ENCODE measurements around the gene MRPS23. TPM values are rescaled to one million over a fixed set of nuclear protein-coding genes. Genes with fewer than 3 reads are reported as not detected.
A peak's percentile ranks its signal among the peaks of the same experiment; 100 is the strongest.

The MRPS23 gene
- total and polyA plus RNA-seq, 7 experiments from 2014 or later, result 13.0 to 42.8 (median 26.5) TPM

- intact Hi-C loops (cut with micrococcal nuclease), result no loop called here
- H3K4me3 ChIP-seq (ENCODE audit: low read length), result peak overlapping the region; percentile 60
These were observed 10.7 kb upstream of the MRPS23 start for GRCh38 chr17:57860414-57860999.

GRCh38 chr17:57859601-57860413, 10.0 kb upstream of the MRPS23 start:
- no peaks in the 10 kb centered on the region for H3K9me3 Mint-ChIP-seq
- intact Hi-C loops (cut with micrococcal nuclease), result loop anchor here in 1 of 2 donors (10.0 kb wide), 2 partner anchors 315 to 1025 kb away; partner anchors contain the start of genes C17orf67 and DGKE
- ChIA-PET CTCF (interaction anchor here (0.6 to 7.4 kb wide), 10 partner anchors 7 to 1175 kb away, joined by 3 to 46 read pairs (median 4); no protein-coding TSS in a partner anchor), POLR2A (interaction anchor here (0.7 to 1.9 kb wide), 7 partner anchors 10 to 245 kb away, joined by 3 to 7 read pairs (median 3); partner anchors contain the start of gene MRPS23)
- Histone ChIP-seq H3K36me3 (ENCODE audit: control insufficient read depth in 2 of 3, insufficient read depth in 3 of 3, low read length in 3 of 3) (no peaks in the 10 kb centered on the region), H3K4me1 (ENCODE audit: control insufficient read depth in 2 of 2, insufficient read depth in 2 of 2, low read length in 2 of 2) (peaks cover 0 to 7% of the 10 kb centered on the region in 2 donors), H3K4me3 (ENCODE audit: low read length) (no peak overlapping the region), H3K27ac (ENCODE audit: low read depth, low read length) (no peak overlapping the region), H3K9me3 (ENCODE audit: control insufficient read depth in 2 of 3, low read length in 3 of 3) (no peaks in the 10 kb centered on the region), H3K27me3 (ENCODE audit: control insufficient read depth in 2 of 2, insufficient read depth in 2 of 2, low read length in 2 of 2) (peaks cover 0 to 4% of the 10 kb centered on the region in 2 donors)
- peak overlapping the region in 1 of 9 donors; percentile 46 for H3K27ac Mint-ChIP-seq
- ATAC-seq (no peak), DNase-seq (no peak)
- H3K36me3 Mint-ChIP-seq, result peaks cover 0 to 2% (median 0%) of the 10 kb centered on the region in 5 donors
- peak overlapping the region in 1 of 10 donors; percentile 49 for H3K4me3 Mint-ChIP-seq
- peaks cover 9 to 16% (median 13%) of the 10 kb centered on the region in 7 donors for H3K4me1 Mint-ChIP-seq
- H3K27me3 Mint-ChIP-seq, result peaks cover 0 to 45% (median 12%) of the 10 kb centered on the region in 5 donors

More at GRCh38 chr17:57860414-57860999, 10.7 kb upstream of the MRPS23 start:
- no peak overlapping the region for H3K27ac Mint-ChIP-seq
- H3K27ac ChIP-seq (ENCODE audit: low read depth, low read length), result no peak overlapping the region
- H3K4me1 ChIP-seq (ENCODE audit: control insufficient read depth in 2 of 2, insufficient read depth in 2 of 2, low read length in 2 of 2), result peaks cover 0 to 7% of the 10 kb centered on the region in 2 donors
- peaks cover 9 to 16% (median 13%) of the 10 kb centered on the region in 7 donors for H3K4me1 Mint-ChIP-seq
- H3K36me3 ChIP-seq (ENCODE audit: control insufficient read depth in 2 of 3, insufficient read depth in 3 of 3, low read length in 3 of 3), result no peaks in the 10 kb centered on the region
- POLR2A ChIA-PET, result interaction anchor here (0.7 to 1.8 kb wide), 6 partner anchors 10 to 244 kb away, joined by 3 to 16 read pairs (median 4); partner anchors contain the start of gene MRPS23
- H3K9me3 ChIP-seq (ENCODE audit: control insufficient read depth in 2 of 3, low read length in 3 of 3), result no peaks in the 10 kb centered on the region
- H3K36me3 Mint-ChIP-seq, result peaks cover 0 to 2% (median 0%) of the 10 kb centered on the region in 5 donors
- DNase-seq (no peak), ATAC-seq (no peak)
- H3K9me3 Mint-ChIP-seq, result no peaks in the 10 kb centered on the region
- H3K27me3 ChIP-seq (ENCODE audit: control insufficient read depth in 2 of 2, insufficient read depth in 2 of 2, low read length in 2 of 2), result peaks cover 0 to 4% of the 10 kb centered on the region in 2 donors
- CTCF ChIA-PET, result interaction anchor here (0.6 to 7.4 kb wide), 9 partner anchors 8 to 1174 kb away, joined by 3 to 46 read pairs (median 4); partner anchors contain the start of gene MRPS23
- peaks cover 0 to 45% (median 12%) of the 10 kb centered on the region in 5 donors for H3K27me3 Mint-ChIP-seq
- peak overlapping the region; percentile 83 to 89 (median 86) for H3K4me3 Mint-ChIP-seq

GRCh38 chr17:57858838-57859237, 9.0 kb upstream of the MRPS23 start:
- no peak overlapping the region for H3K27ac ChIP-seq (ENCODE audit: low read depth, low read length)
- H3K27me3 Mint-ChIP-seq, result peaks cover 0 to 39% (median 12%) of the 10 kb centered on the region in 5 donors
- H3K27ac Mint-ChIP-seq, result no peak overlapping the region
- no peak overlapping the region for H3K4me3 ChIP-seq (ENCODE audit: low read length)
- no peaks in the 10 kb centered on the region for H3K9me3 ChIP-seq (ENCODE audit: control insufficient read depth in 2 of 3, low read length in 3 of 3)
- peaks cover 0 to 2% (median 0%) of the 10 kb centered on the region in 5 donors for H3K36me3 Mint-ChIP-seq
- ChIA-PET CTCF (interaction anchor here (0.6 to 7.4 kb wide), 10 partner anchors 8 to 254 kb away, joined by 3 to 46 read pairs (median 4); no protein-coding TSS in a partner anchor), POLR2A (interaction anchor here (0.6 to 1.9 kb wide), 5 partner anchors 9 to 143 kb away, joined by 3 to 7 read pairs (median 3); partner anchors contain the start of gene MRPS23)
- H3K4me1 ChIP-seq (ENCODE audit: control insufficient read depth in 2 of 2, insufficient read depth in 2 of 2, low read length in 2 of 2), result peaks cover 0 to 7% of the 10 kb centered on the region in 2 donors
- ATAC-seq (no peak), DNase-seq (no peak)
- H3K4me3 Mint-ChIP-seq, result no peak overlapping the region
- peaks cover 0 to 4% of the 10 kb centered on the region in 2 donors for H3K27me3 ChIP-seq (ENCODE audit: control insufficient read depth in 2 of 2, insufficient read depth in 2 of 2, low read length in 2 of 2)
- intact Hi-C loops (cut with micrococcal nuclease), result loop anchor here (1.0 to 10.0 kb wide), 6 partner anchors 33 to 1024 kb away; partner anchors contain the start of genes C17orf67 (in 1 of the 2) and DGKE (in 1 of the 2)
- no peaks in the 10 kb centered on the region for H3K9me3 Mint-ChIP-seq
- peaks cover 9 to 15% (median 13%) of the 10 kb centered on the region in 7 donors for H3K4me1 Mint-ChIP-seq
- no peaks in the 10 kb centered on the region for H3K36me3 ChIP-seq (ENCODE audit: control insufficient read depth in 2 of 3, insufficient read depth in 3 of 3, low read length in 3 of 3)

- H3K27me3 ChIP-seq (ENCODE audit: control insufficient read depth in 2 of 2, insufficient read depth in 2 of 2, low read length in 2 of 2), result peaks cover 0 to 4% of the 10 kb centered on the region in 2 donors
- ChIA-PET POLR2A (no interaction called here), CTCF (interaction anchor here (0.7 to 7.4 kb wide), 8 partner anchors 23 to 260 kb away, joined by 3 to 46 read pairs (median 4); no protein-coding TSS in a partner anchor)
- no peak overlapping the region for H3K4me3 Mint-ChIP-seq
- no peak overlapping the region for H3K27ac Mint-ChIP-seq
- H3K36me3 Mint-ChIP-seq, result peaks cover 0 to 2% (median 0%) of the 10 kb centered on the region in 5 donors
- no peaks in the 10 kb centered on the region for H3K9me3 Mint-ChIP-seq
- peaks cover 0 to 12% of the 10 kb centered on the region in 2 donors for H3K4me1 ChIP-seq (ENCODE audit: control insufficient read depth in 2 of 2, insufficient read depth in 2 of 2, low read length in 2 of 2)
- peaks cover 0 to 22% (median 11%) of the 10 kb centered on the region in 5 donors for H3K27me3 Mint-ChIP-seq
- no peaks in the 10 kb centered on the region for H3K9me3 ChIP-seq (ENCODE audit: control insufficient read depth in 2 of 3, low read length in 3 of 3)
- no peaks in the 10 kb centered on the region for H3K36me3 ChIP-seq (ENCODE audit: control insufficient read depth in 2 of 3, insufficient read depth in 3 of 3, low read length in 3 of 3)
- ATAC-seq (no peak), DNase-seq (no peak)
- intact Hi-C loops (cut with micrococcal nuclease), result loop anchor here in 1 of 2 donors (10.0 kb wide), 2 partner anchors 318 to 1022 kb away; partner anchors contain the start of genes C17orf67 and DGKE
- no peak overlapping the region for H3K4me3 ChIP-seq (ENCODE audit: low read length)
- no peak overlapping the region for H3K27ac ChIP-seq (ENCODE audit: low read depth, low read length)
- peaks cover 11 to 20% (median 16%) of the 10 kb centered on the region in 7 donors for H3K4me1 Mint-ChIP-seq
These were observed 7.2 kb upstream of the MRPS23 start for GRCh38 chr17:57856792-57857620.

GRCh38 chr17:57855391-57856035, 5.7 kb upstream of the MRPS23 start:
- Mint-ChIP-seq H3K27me3 (peaks cover 0 to 13% (median 3%) of the 10 kb centered on the region in 5 donors), H3K27ac (no peak overlapping the region), H3K4me3 (no peak overlapping the region), H3K36me3 (peaks cover 0 to 1% (median 0%) of the 10 kb centered on the region in 5 donors), H3K9me3 (no peaks in the 10 kb centered on the region), H3K4me1 (peaks cover 10 to 26% (median 21%) of the 10 kb centered on the region in 7 donors)
- DNase-seq (no peak), ATAC-seq (no peak)
- intact Hi-C loops (cut with micrococcal nuclease), result loop anchor here in 1 of 2 donors (10.0 kb wide), 2 partner anchors 319 to 1021 kb away; partner anchors contain the start of genes C17orf67 and DGKE
- H3K4me3 ChIP-seq (ENCODE audit: low read length), result no peak overlapping the region
- H3K36me3 ChIP-seq (ENCODE audit: control insufficient read depth in 2 of 3, insufficient read depth in 3 of 3, low read length in 3 of 3), result no peaks in the 10 kb centered on the region
- no peaks in the 10 kb centered on the region for H3K9me3 ChIP-seq (ENCODE audit: control insufficient read depth in 2 of 3, low read length in 3 of 3)
- peaks cover 0 to 4% of the 10 kb centered on the region in 2 donors for H3K27me3 ChIP-seq (ENCODE audit: control insufficient read depth in 2 of 2, insufficient read depth in 2 of 2, low read length in 2 of 2)
- ChIA-PET POLR2A (no interaction called here), CTCF (interaction anchor here (0.6 to 7.4 kb wide), 6 partner anchors 141 to 894 kb away, joined by 3 to 46 read pairs (median 4); no protein-coding TSS in a partner anchor)
- no peak overlapping the region for H3K27ac ChIP-seq (ENCODE audit: low read depth, low read length)
- H3K4me1 ChIP-seq (ENCODE audit: control insufficient read depth in 2 of 2, insufficient read depth in 2 of 2, low read length in 2 of 2), result peaks cover 8 to 19% of the 10 kb centered on the region in 2 donors
